ENCODE data around the gene WNT7A.

DNA sequence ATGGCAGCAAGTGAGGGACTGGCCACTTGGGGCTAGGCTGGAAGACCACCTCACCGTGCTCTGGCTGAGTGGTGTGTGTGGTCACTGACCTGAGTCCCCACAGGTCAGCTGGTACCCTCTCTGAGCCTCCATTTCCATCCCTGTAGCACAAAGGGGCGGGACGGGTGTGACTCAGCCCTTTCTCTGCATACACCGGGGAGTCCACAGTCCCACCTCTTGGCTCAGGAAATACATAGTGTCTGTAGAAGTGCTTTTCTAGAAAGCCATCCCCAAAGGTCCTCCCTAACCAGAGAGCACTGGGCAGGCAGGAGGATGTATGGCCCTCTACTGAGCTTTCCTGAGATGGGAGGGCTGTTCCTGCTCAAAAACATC lies 27.2 kb downstream of the WNT7A start:
- TF ChIP-seq, protein P1, sequence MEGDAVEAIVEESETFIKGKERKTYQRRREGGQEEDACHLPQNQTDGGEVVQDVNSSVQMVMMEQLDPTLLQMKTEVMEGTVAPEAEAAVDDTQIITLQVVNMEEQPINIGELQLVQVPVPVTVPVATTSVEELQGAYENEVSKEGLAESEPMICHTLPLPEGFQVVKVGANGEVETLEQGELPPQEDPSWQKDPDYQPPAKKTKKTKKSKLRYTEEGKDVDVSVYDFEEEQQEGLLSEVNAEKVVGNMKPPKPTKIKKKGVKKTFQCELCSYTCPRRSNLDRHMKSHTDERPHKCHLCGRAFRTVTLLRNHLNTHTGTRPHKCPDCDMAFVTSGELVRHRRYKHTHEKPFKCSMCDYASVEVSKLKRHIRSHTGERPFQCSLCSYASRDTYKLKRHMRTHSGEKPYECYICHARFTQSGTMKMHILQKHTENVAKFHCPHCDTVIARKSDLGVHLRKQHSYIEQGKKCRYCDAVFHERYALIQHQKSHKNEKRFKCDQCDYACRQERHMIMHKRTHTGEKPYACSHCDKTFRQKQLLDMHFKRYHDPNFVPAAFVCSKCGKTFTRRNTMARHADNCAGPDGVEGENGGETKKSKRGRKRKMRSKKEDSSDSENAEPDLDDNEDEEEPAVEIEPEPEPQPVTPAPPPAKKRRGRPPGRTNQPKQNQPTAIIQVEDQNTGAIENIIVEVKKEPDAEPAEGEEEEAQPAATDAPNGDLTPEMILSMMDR (IDR thresholded peaks at IDR 0.05) = no peak
- TF ChIP-seq POLR2A (IDR thresholded peaks at IDR 0.05) = no peak
